ENCODE measurements around the gene ZNF124. TPM values are rescaled to one million over a fixed set of nuclear protein-coding genes. Genes with fewer than 3 reads are reported as not detected.

Gene ZNF124
- total and polyA plus RNA-seq, 4 donors = 1.1 to 19.7 (median 6.9) TPM

DNA sequence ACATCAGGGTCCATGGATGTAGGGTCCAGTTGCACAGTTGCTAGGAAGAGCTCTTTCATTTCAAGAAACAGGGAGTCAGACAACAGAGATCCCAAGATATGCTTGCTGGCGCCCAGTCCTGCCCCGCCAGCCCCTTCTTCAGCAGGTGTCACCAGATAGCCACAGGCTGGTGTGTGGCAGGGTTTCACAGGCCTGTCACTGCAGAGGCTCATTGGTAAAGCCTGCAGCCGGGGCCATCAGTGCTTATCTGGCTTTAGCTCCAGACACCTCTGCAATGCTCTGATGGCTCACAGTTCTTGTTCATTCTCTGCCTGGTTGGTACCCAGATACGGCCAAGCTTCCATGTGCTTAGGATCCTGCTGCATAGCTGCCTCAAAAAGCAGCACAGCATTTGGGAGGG lies 12.4 kb upstream of the ZNF124 start (continued):
- TF ChIP-seq EGR1 (IDR thresholded peaks at IDR 0.05; ENCODE audit: low read depth in 2 of 2) = no peak

DNA sequence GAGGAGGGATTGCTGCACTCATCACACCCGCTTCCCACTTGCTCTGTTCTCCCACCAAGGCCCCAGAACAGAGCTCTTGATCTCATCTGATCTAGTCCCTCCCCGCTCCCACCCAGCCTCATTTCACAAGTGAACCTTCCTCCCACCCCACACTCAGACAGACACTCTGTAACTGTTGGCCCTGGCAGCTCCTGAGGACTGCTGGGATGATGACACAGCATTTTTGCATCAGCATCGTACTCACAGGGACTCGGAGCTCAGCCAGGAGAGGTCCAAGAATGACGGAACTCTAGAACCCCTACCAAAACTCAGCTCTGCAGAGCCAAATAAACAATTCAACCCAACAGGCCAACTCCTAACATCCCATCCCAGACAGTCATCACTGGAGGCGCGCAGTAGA lies 11.2 kb upstream of the ZNF124 start:
- Histone ChIP-seq H3K27ac (ENCODE audit: low read depth in 1 of 2, low read length in 2 of 2) (no peak overlapping the region), H3K9me3 (ENCODE audit: control insufficient read depth in 4 of 4, low read length in 3 of 4) (peaks cover 18 to 47% (median 33%) of the 10 kb centered on the region in 4 donors), H3K4me3 (ENCODE audit: low read depth in 1 of 3, low read length in 3 of 3) (peak overlapping the region in 2 of 3 donors; percentile 43 to 59), H3K36me3 (ENCODE audit: control insufficient read depth in 4 of 4, insufficient read depth in 3 of 4, low read depth in 1 of 4, low read length in 3 of 4) (no peaks in the 10 kb centered on the region), H3K27me3 (ENCODE audit: control insufficient read depth in 4 of 4, insufficient read depth in 4 of 4, low read length in 3 of 4) (no peaks in the 10 kb centered on the region), H3K4me1 (ENCODE audit: control insufficient read depth in 4 of 4, insufficient read depth in 4 of 4, low read length in 3 of 4) (no peaks in the 10 kb centered on the region), H3K9ac (ENCODE audit: low read depth in 1 of 2, low read length in 2 of 2) (no peak overlapping the region)
- TF ChIP-seq, protein P1, sequence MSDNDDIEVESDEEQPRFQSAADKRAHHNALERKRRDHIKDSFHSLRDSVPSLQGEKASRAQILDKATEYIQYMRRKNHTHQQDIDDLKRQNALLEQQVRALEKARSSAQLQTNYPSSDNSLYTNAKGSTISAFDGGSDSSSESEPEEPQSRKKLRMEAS (IDR thresholded peaks at IDR 0.05) = no peak
- no peak for TF ChIP-seq GABPA (IDR thresholded peaks at IDR 0.05 in 1 of 2, conservative IDR thresholded peaks at IDR 0.05 in 1 of 2)
- TF ChIP-seq RXRA (IDR thresholded peaks at IDR 0.05) = no peak
- TF ChIP-seq, protein P2, sequence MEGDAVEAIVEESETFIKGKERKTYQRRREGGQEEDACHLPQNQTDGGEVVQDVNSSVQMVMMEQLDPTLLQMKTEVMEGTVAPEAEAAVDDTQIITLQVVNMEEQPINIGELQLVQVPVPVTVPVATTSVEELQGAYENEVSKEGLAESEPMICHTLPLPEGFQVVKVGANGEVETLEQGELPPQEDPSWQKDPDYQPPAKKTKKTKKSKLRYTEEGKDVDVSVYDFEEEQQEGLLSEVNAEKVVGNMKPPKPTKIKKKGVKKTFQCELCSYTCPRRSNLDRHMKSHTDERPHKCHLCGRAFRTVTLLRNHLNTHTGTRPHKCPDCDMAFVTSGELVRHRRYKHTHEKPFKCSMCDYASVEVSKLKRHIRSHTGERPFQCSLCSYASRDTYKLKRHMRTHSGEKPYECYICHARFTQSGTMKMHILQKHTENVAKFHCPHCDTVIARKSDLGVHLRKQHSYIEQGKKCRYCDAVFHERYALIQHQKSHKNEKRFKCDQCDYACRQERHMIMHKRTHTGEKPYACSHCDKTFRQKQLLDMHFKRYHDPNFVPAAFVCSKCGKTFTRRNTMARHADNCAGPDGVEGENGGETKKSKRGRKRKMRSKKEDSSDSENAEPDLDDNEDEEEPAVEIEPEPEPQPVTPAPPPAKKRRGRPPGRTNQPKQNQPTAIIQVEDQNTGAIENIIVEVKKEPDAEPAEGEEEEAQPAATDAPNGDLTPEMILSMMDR (IDR thresholded peaks at IDR 0.05; ENCODE audit: low read depth, low read length, missing input control) = no peak
- TF ChIP-seq YY1 (IDR thresholded peaks at IDR 0.05) = no peak
- TF ChIP-seq JUND (IDR thresholded peaks at IDR 0.05) = no peak
- TF ChIP-seq REST (IDR thresholded peaks at IDR 0.05) = no peak
- TF ChIP-seq ZBTB33 (IDR thresholded peaks at IDR 0.05) = no peak
- no peak for TF ChIP-seq SP1 (IDR thresholded peaks at IDR 0.05)
- no peak for TF ChIP-seq FOXA2 (IDR thresholded peaks at IDR 0.05)
- DNase-seq (ENCODE audit: low spot score) = no peak
- WGBS = 88% methylated on average over 7 of the region's 7 CpGs

GRCh38 chr1:247180581-247180980 lies 8.8 kb upstream of the ZNF124 start:
- DNase-seq (ENCODE audit: low spot score) = no peak
- no peak overlapping the region for H3K27ac ChIP-seq (ENCODE audit: low read depth in 1 of 2, low read length in 2 of 2)
- peak overlapping the region in 1 of 3 donors; percentile 13 for H3K4me3 ChIP-seq (ENCODE audit: low read depth in 1 of 3, low read length in 3 of 3)
- WGBS = 91% methylated on average over 5 of the region's 5 CpGs
- peaks cover 18 to 48% (median 31%) of the 10 kb centered on the region in 4 donors for H3K9me3 ChIP-seq (ENCODE audit: control insufficient read depth in 4 of 4, low read length in 3 of 4)
- no peaks in the 10 kb centered on the region for H3K4me1 ChIP-seq (ENCODE audit: control insufficient read depth in 4 of 4, insufficient read depth in 4 of 4, low read length in 3 of 4)
- no peak overlapping the region for H3K9ac ChIP-seq (ENCODE audit: low read depth in 1 of 2, low read length in 2 of 2)
- H3K36me3 ChIP-seq (ENCODE audit: control insufficient read depth in 4 of 4, insufficient read depth in 3 of 4, low read depth in 1 of 4, low read length in 3 of 4) = no peaks in the 10 kb centered on the region
- TF ChIP-seq HNF4A (conservative IDR thresholded peaks at IDR 0.05) (no peak), ZBTB33 (IDR thresholded peaks at IDR 0.05) (no peak), SP1 (IDR thresholded peaks at IDR 0.05) (no peak), NR2F2 (IDR thresholded peaks at IDR 0.05) (no peak), FOXA2 (IDR thresholded peaks at IDR 0.05) (no peak), EGR1 (IDR thresholded peaks at IDR 0.05; ENCODE audit: low read depth in 2 of 2) (no peak), HNF4G (IDR thresholded peaks at IDR 0.05) (no peak), RXRA (IDR thresholded peaks at IDR 0.05) (no peak), GABPA (IDR thresholded peaks at IDR 0.05 in 1 of 2, conservative IDR thresholded peaks at IDR 0.05 in 1 of 2) (no peak), YY1 (IDR thresholded peaks at IDR 0.05) (no peak), REST (IDR thresholded peaks at IDR 0.05) (no peak)
- TF ChIP-seq, protein P3, sequence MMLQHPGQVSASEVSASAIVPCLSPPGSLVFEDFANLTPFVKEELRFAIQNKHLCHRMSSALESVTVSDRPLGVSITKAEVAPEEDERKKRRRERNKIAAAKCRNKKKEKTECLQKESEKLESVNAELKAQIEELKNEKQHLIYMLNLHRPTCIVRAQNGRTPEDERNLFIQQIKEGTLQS (IDR thresholded peaks at IDR 0.05) = no peak
- TF ChIP-seq, protein P1 (IDR thresholded peaks at IDR 0.05) = no peak
- H3K27me3 ChIP-seq (ENCODE audit: control insufficient read depth in 4 of 4, insufficient read depth in 4 of 4, low read length in 3 of 4) = no peaks in the 10 kb centered on the region

Measured in liver (tissue), 9 donors.